Prostate gland (tissue), 2 donors: ENCODE measurements around the gene TFAM. TPM values are rescaled to one million over a fixed set of nuclear protein-coding genes. Genes with fewer than 3 reads are reported as not detected.

Experiments
- DNase-seq: peaks from one replicate; pipeline ENCODE4 v3.0.0-alpha.2; 2019; ENCODE audit warnings: low spot score
- H3K27ac ChIP-seq, 2 donors: fragments of 200-600 bp; sonication (generic); 2 replicates each; pipeline ENCODE4 v1.5.1; 2017 to 2019
- H3K27me3 ChIP-seq: fragments of 200-600 bp; sonication (generic); replicated peaks from 2 replicates; pipeline ENCODE4 v1.5.1; 2019; ENCODE audit not compliant: insufficient read depth
- H3K36me3 ChIP-seq, 2 donors: fragments of 200-600 bp; sonication (generic); 1 replicate in 1 of 2; 2 replicates in 1 of 2; pipeline versions ENCODE4 v1.5.1 to v1.8.1; 2017 to 2019
- H3K4me1 ChIP-seq: fragments of 200-600 bp; sonication (generic); replicated peaks from 2 replicates; pipeline ENCODE4 v1.5.1; 2019
- H3K4me3 ChIP-seq, 2 donors: fragments of 200-600 bp; sonication (generic); 2 replicates each; pipeline ENCODE4 v1.5.1; 2017 to 2019
- H3K9me3 ChIP-seq: fragments of 200-600 bp; sonication (generic); 2 replicates; pipeline ENCODE4 v1.5.1; 2017
- CTCF ChIP-seq, 4 experiments: fragments of 200-600 bp in 2 of 4; fragments of 450-650 bp in 2 of 4; sonication (generic) in 2 of 4; IDR thresholded peaks; 1 replicate in 3 of 4; 2 replicates in 1 of 4; pipeline ENCODE4 v1.5.1; 2016 to 2019; ENCODE audit warnings: antibody characterized with exemption in 4 of 4, mild to moderate bottlenecking in 2 of 4, moderate library complexity in 2 of 4
- POLR2A ChIP-seq: fragments of 450-650 bp; IDR thresholded peaks from one replicate; pipeline ENCODE4 v1.6.1; 2016; ENCODE audit warnings: antibody characterized with exemption, mild to moderate bottlenecking
- POLR2AphosphoS5 ChIP-seq: sonication (generic); formaldehyde crosslinking; IDR thresholded peaks from one replicate; pipeline ENCODE4 v1.6.1; 2017; ENCODE audit warnings: antibody characterized with exemption
- WGBS: methylation state at CpG from one replicate; pipeline ENCODE4 v1.1.5; 2018; 5-methylcytosine and 5-hydroxymethylcytosine counted together
- intact Hi-C: fragments of 100-400 bp; cut with DNase I; formaldehyde crosslinking; loops from one replicate; pipeline ENCODE4 v1.14.2; 2022
- total RNA-seq, 2 donors: library from RNA; depleted of rRNA; stranded (reverse); fragments of >200 nt; gene quantifications; one replicate each; pipeline ENCODE4 v1.1.0, GENCODE V29; 2016

TFAM gene
- total RNA-seq, 2 donors from 2014 or later, result 21.0 to 24.4 TPM

GRCh38 chr10:58438340-58438871 lies 53.2 kb downstream of the TFAM start:
- Histone ChIP-seq H3K4me3 (no peak overlapping the region), H3K27me3 (no peaks in the 10 kb centered on the region), H3K4me1 (no peaks in the 10 kb centered on the region), H3K9me3 (no peaks in the 10 kb centered on the region), H3K36me3 (no peaks in the 10 kb centered on the region), H3K27ac (no peak overlapping the region)
- intact Hi-C loops, result no loop called here
- no peak for DNase-seq
- WGBS, result 54% methylated on average over 3 of the region's 3 CpGs
- no peak for TF ChIP-seq POLR2AphosphoS5
- no peak for TF ChIP-seq CTCF (IDR thresholded peaks at IDR 0.05)
- TF ChIP-seq POLR2A, result no peak

GRCh38 chr10:58438986-58439385 lies 53.8 kb downstream of the TFAM start:
- no peak overlapping the region for H3K27ac ChIP-seq
- WGBS, result 50% methylated on average over 1 of the region's 1 CpG
- H3K36me3 ChIP-seq, result no peaks in the 10 kb centered on the region
- intact Hi-C loops, result no loop called here
- no peaks in the 10 kb centered on the region for H3K27me3 ChIP-seq
- H3K4me3 ChIP-seq, result no peak overlapping the region
- no peaks in the 10 kb centered on the region for H3K4me1 ChIP-seq
- no peak for TF ChIP-seq CTCF (IDR thresholded peaks at IDR 0.05)
- TF ChIP-seq POLR2AphosphoS5, result no peak
- no peak for TF ChIP-seq POLR2A
- no peaks in the 10 kb centered on the region for H3K9me3 ChIP-seq
- no peak for DNase-seq

GRCh38 chr10:58439632-58440364 lies 54.6 kb downstream of the TFAM start:
- H3K4me1 ChIP-seq, result no peaks in the 10 kb centered on the region
- DNase-seq, result no peak
- no peaks in the 10 kb centered on the region for H3K27me3 ChIP-seq
- no peak overlapping the region for H3K27ac ChIP-seq
- H3K9me3 ChIP-seq, result no peaks in the 10 kb centered on the region
- no peak for TF ChIP-seq CTCF (IDR thresholded peaks at IDR 0.05)
- no peak for TF ChIP-seq POLR2AphosphoS5
- TF ChIP-seq POLR2A, result no peak
- WGBS, result 97% methylated on average over 5 of the region's 5 CpGs
- intact Hi-C loops, result no loop called here
- no peaks in the 10 kb centered on the region for H3K36me3 ChIP-seq
- no peak overlapping the region for H3K4me3 ChIP-seq

GRCh38 chr10:58440484-58440883 lies 55.3 kb downstream of the TFAM start:
- Histone ChIP-seq H3K9me3 (no peaks in the 10 kb centered on the region), H3K27ac (no peak overlapping the region), H3K4me1 (no peaks in the 10 kb centered on the region), H3K27me3 (no peaks in the 10 kb centered on the region), H3K36me3 (no peaks in the 10 kb centered on the region), H3K4me3 (no peak overlapping the region)
- no peak for DNase-seq
- no peak for TF ChIP-seq CTCF (IDR thresholded peaks at IDR 0.05)
- intact Hi-C loops, result no loop called here
- 0% methylated on average over 1 of the region's 1 CpG for WGBS

- intact Hi-C loops, result no loop called here
Observed at GRCh38 chr10:58444321-58444720, 59.1 kb downstream of the TFAM start.

More at GRCh38 chr10:58444321-58444720, 59.1 kb downstream of the TFAM start:
- no peaks in the 10 kb centered on the region for H3K27me3 ChIP-seq
- H3K36me3 ChIP-seq, result no peaks in the 10 kb centered on the region
- no peak for DNase-seq
- H3K9me3 ChIP-seq, result no peaks in the 10 kb centered on the region
- TF ChIP-seq POLR2A (no peak), CTCF (IDR thresholded peaks at IDR 0.05) (no peak), POLR2AphosphoS5 (no peak)
- no peaks in the 10 kb centered on the region for H3K4me1 ChIP-seq
- WGBS, result 63% methylated on average over 3 of the region's 3 CpGs
- H3K4me3 ChIP-seq, result no peak overlapping the region
- H3K27ac ChIP-seq, result no peak overlapping the region
